Activated gamma-delta T cell (primary cell): ENCODE data around the gene SIK2.

Experiments used
- DNase-seq: peaks from one replicate; lab custom pipeline; 2025; lab: John Stamatoyannopoulos, UW

SIK2 gene

GRCh38 chr11:111659201-111660115 is 57.2 kb downstream of the SIK2 start:
- DNase-seq, result no peak

- no peak for DNase-seq
Observed at GRCh38 chr11:111660822-111661221, 58.6 kb downstream of the SIK2 start.

GRCh38 chr11:111663820-111664219 is 61.6 kb downstream of the SIK2 start:
- no peak for DNase-seq

- no peak for DNase-seq
Observed at GRCh38 chr11:111665777-111666176, 63.5 kb downstream of the SIK2 start.

GRCh38 chr11:111668980-111669379 is 66.7 kb downstream of the SIK2 start:
- DNase-seq, result no peak

GRCh38 chr11:111671383-111671782 is 69.1 kb downstream of the SIK2 start:
- no peak for DNase-seq

- DNase-seq, result no peak
Observed at GRCh38 chr11:111672949-111673348, 70.7 kb downstream of the SIK2 start.

GRCh38 chr11:111674941-111675340 is 72.7 kb downstream of the SIK2 start:
- no peak for DNase-seq

GRCh38 chr11:111675891-111676290 is 73.6 kb downstream of the SIK2 start:
- no peak for DNase-seq

GRCh38 chr11:111676878-111677585 is 74.8 kb downstream of the SIK2 start:
- no peak for DNase-seq

- no peak for DNase-seq
Observed at GRCh38 chr11:111680486-111681175, 78.4 kb downstream of the SIK2 start.

- no peak for DNase-seq
Observed at GRCh38 chr11:111683806-111684205, 81.6 kb downstream of the SIK2 start.

- no peak for DNase-seq
Observed at GRCh38 chr11:111684251-111684650, 82.0 kb downstream of the SIK2 start.

GRCh38 chr11:111688013-111688412 is 85.8 kb downstream of the SIK2 start:
- no peak for DNase-seq

GRCh38 chr11:111691176-111691575 is 88.9 kb downstream of the SIK2 start:
- DNase-seq, result no peak

- no peak for DNase-seq
Observed at GRCh38 chr11:111691741-111692140, 89.5 kb downstream of the SIK2 start.

- DNase-seq, result no peak
Observed at GRCh38 chr11:111693224-111693937, 91.1 kb downstream of the SIK2 start.

GRCh38 chr11:111694851-111695250 is 92.6 kb downstream of the SIK2 start:
- DNase-seq, result no peak

GRCh38 chr11:111696556-111696955 is 94.3 kb downstream of the SIK2 start:
- no peak for DNase-seq

- no peak for DNase-seq
Observed at GRCh38 chr11:111697933-111698371, 95.7 kb downstream of the SIK2 start.

GRCh38 chr11:111698852-111699559 is 96.8 kb downstream of the SIK2 start:
- no peak for DNase-seq
